Measurements from ENCODE around the gene ATRN.

DNA sequence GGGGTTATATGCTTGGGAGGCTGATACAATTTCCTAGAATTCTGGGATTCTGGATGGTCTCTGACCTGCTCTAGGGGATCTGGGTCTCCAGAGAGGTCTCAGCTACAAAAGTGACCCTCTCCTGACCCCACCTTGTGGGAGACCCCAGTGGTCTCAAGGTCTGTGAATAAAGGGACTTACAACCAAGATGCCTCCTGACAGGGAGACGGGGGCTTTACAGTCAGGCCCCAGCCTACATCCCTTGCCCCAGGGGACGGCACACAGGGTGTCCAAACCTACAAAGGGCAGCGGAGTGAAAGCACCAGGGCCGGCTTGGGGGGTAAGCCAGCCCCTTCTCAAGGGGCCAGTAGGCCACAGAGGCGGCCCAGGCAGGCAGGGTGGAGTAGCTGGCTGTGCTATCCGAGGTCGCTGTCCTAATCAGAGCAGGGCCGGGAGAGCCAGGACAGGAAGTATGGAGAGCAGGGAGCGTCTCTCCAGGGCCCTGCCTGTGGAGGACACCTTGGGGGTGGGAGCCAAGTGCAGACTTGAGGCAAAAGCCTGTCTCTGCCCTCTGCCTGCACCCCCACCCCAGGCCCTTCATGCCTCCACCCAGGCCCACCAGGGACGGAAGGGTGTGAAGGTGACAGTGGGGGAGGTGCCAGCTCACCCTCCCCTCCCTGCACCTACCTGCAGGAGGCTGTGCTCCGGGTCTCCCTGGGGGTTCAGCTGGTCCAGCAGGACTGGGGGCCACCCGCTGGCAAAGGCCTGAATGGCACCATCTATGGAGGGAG, 188.9 kb downstream of the ATRN start:
- no peak for TF ChIP-seq EZH2 (IDR thresholded peaks at IDR 0.05; ENCODE audit: borderline replicate concordance, low read length)
- TF ChIP-seq, protein P1, sequence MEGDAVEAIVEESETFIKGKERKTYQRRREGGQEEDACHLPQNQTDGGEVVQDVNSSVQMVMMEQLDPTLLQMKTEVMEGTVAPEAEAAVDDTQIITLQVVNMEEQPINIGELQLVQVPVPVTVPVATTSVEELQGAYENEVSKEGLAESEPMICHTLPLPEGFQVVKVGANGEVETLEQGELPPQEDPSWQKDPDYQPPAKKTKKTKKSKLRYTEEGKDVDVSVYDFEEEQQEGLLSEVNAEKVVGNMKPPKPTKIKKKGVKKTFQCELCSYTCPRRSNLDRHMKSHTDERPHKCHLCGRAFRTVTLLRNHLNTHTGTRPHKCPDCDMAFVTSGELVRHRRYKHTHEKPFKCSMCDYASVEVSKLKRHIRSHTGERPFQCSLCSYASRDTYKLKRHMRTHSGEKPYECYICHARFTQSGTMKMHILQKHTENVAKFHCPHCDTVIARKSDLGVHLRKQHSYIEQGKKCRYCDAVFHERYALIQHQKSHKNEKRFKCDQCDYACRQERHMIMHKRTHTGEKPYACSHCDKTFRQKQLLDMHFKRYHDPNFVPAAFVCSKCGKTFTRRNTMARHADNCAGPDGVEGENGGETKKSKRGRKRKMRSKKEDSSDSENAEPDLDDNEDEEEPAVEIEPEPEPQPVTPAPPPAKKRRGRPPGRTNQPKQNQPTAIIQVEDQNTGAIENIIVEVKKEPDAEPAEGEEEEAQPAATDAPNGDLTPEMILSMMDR (conservative IDR thresholded peaks at IDR 0.05 in 1 of 2, IDR thresholded peaks at IDR 0.05 in 1 of 2; ENCODE audit: extremely low read depth in 1 of 2, insufficient read depth in 1 of 2, low read depth in 1 of 2, low read length in 2 of 2), result no peak
